Liver (tissue), 9 donors: Measurements from ENCODE around the gene PTRHD1. TPM values are rescaled to one million over a fixed set of nuclear protein-coding genes. Genes with fewer than 3 reads are reported as not detected.

Experiments
- DNase-seq: peaks from one replicate; pipeline ENCODE4 v3.0.0-alpha.2; 2017; ENCODE audit warnings: low spot score
- H3K27ac ChIP-seq, 2 donors: one replicate each; pipeline ENCODE4 v1.7.0; 2013; ENCODE audit warnings: inconsistent platforms in 2 of 2, low read length in 2 of 2, control low read depth in 1 of 2, low read depth in 1 of 2, mild to moderate bottlenecking in 1 of 2
- H3K27me3 ChIP-seq, 4 donors: one replicate each; pipeline versions ENCODE4 v1.6.1 to v1.7.0; 2013; ENCODE audit warnings: low read length in 3 of 4, inconsistent platforms in 1 of 4, mild to moderate bottlenecking in 1 of 4, moderate library complexity in 1 of 4; ENCODE audit not compliant: control insufficient read depth in 4 of 4, insufficient read depth in 4 of 4
- H3K36me3 ChIP-seq, 4 donors: one replicate each; pipeline versions ENCODE4 v1.6.1 to v1.7.0; 2013; ENCODE audit warnings: low read length in 3 of 4, mild to moderate bottlenecking in 3 of 4, low read depth in 1 of 4, moderate library complexity in 1 of 4; ENCODE audit not compliant: control insufficient read depth in 4 of 4, insufficient read depth in 3 of 4
- H3K4me1 ChIP-seq, 4 donors: one replicate each; pipeline versions ENCODE4 v1.6.1 to v1.7.0; 2013; ENCODE audit warnings: low read length in 3 of 4, mild to moderate bottlenecking in 3 of 4, moderate library complexity in 1 of 4; ENCODE audit not compliant: control insufficient read depth in 4 of 4, insufficient read depth in 4 of 4
- H3K4me3 ChIP-seq, 3 donors: one replicate each; pipeline versions ENCODE4 v1.6.1 to v1.7.0; 2013; ENCODE audit warnings: low read length in 3 of 3, control low read depth in 1 of 3, low read depth in 1 of 3, mild to moderate bottlenecking in 1 of 3
- H3K9ac ChIP-seq, 2 donors: one replicate each; pipeline ENCODE4 v1.7.0; 2013; ENCODE audit warnings: low read length in 2 of 2, mild to moderate bottlenecking in 2 of 2, moderate library complexity in 2 of 2, control low read depth in 1 of 2, low read depth in 1 of 2
- H3K9me3 ChIP-seq, 4 donors: one replicate each; pipeline versions ENCODE4 v1.6.1 to v1.7.0; 2013; ENCODE audit warnings: low read length in 3 of 4; ENCODE audit not compliant: control insufficient read depth in 4 of 4
- EGR1 ChIP-seq, 2 donors: IDR thresholded peaks; 2 replicates each; pipeline ENCODE4 v1.6.1; 2016 to 2018; ENCODE audit warnings: antibody characterized with exemption in 2 of 2, low read depth in 2 of 2
- FOXA1 ChIP-seq: IDR thresholded peaks from 2 replicates; pipeline ENCODE4 v1.6.1; 2016; ENCODE audit warnings: antibody characterized with exemption
- FOXA2 ChIP-seq: IDR thresholded peaks from 2 replicates; pipeline ENCODE4 v1.6.1; 2016; ENCODE audit warnings: antibody characterized with exemption
- GABPA ChIP-seq, 2 donors: IDR thresholded peaks in 1 of 2; conservative IDR thresholded peaks in 1 of 2; 2 replicates each; pipeline ENCODE4 v1.6.1; 2016; ENCODE audit warnings: antibody characterized with exemption in 2 of 2, mild to moderate bottlenecking in 1 of 2, moderate library complexity in 1 of 2
- HNF4A ChIP-seq, 2 donors: conservative IDR thresholded peaks; 2 replicates each; pipeline ENCODE4 v1.6.1; 2016; ENCODE audit warnings: antibody characterized with exemption in 2 of 2, mild to moderate bottlenecking in 2 of 2
- HNF4G ChIP-seq: IDR thresholded peaks from 2 replicates; pipeline ENCODE4 v1.6.1; 2016; ENCODE audit warnings: antibody characterized with exemption
- JUND ChIP-seq, 2 donors: IDR thresholded peaks; 2 replicates each; pipeline ENCODE4 v1.6.1; 2016; ENCODE audit warnings: antibody characterized with exemption in 2 of 2
- MAX ChIP-seq: IDR thresholded peaks from 2 replicates; pipeline ENCODE4 v1.6.1; 2016; ENCODE audit warnings: antibody characterized with exemption
- NR2F2 ChIP-seq: IDR thresholded peaks from 2 replicates; pipeline ENCODE4 v1.6.1; 2016; ENCODE audit warnings: antibody characterized with exemption
- RAD21 ChIP-seq, 2 donors: IDR thresholded peaks; 2 replicates each; pipeline ENCODE4 v1.6.1; 2016; ENCODE audit warnings: antibody characterized with exemption in 2 of 2, mild to moderate bottlenecking in 2 of 2
- SP1 ChIP-seq: IDR thresholded peaks from 2 replicates; pipeline ENCODE4 v1.6.1; 2018; ENCODE audit warnings: antibody characterized with exemption, mild to moderate bottlenecking
- TAF1 ChIP-seq: conservative IDR thresholded peaks from 2 replicates; pipeline ENCODE4 v1.6.1; 2016; ENCODE audit warnings: antibody characterized with exemption, mild to moderate bottlenecking
- YY1 ChIP-seq: IDR thresholded peaks from 2 replicates; pipeline ENCODE4 v1.6.1; 2016; ENCODE audit warnings: antibody characterized with exemption, mild to moderate bottlenecking
- WGBS: extraction: QIAGEN DNeasy Blood & Tissue Kit; methylation state at CpG from one replicate; pipeline ENCODE4 v1.1.7; 2013; 5-methylcytosine and 5-hydroxymethylcytosine counted together
- polyA plus RNA-seq, 2 donors: library from polyadenylated mRNA; stranded (reverse) in 1 of 2; unstranded in 1 of 2; fragments of 200-250 nt in 1 of 2; fragments of >200 nt in 1 of 2; fragmentation: Nextera tagmentation in 1 of 2; extraction: Ambion mirVana in 1 of 2; gene quantifications; one replicate each; pipeline versions ENCODE4 v1.2.1 to v1.2.3, GENCODE V29; 2013 to 2015
- total RNA-seq, 2 donors: library from RNA; depleted of rRNA; stranded (reverse); fragments of >200 nt; gene quantifications; one replicate each; pipeline ENCODE4 v1.2.3, GENCODE V29; 2014
- TF ChIP-seq, protein P1 (sequence below): IDR thresholded peaks from 2 replicates; pipeline ENCODE4 v1.6.1; 2016; ENCODE audit warnings: antibody characterized with exemption
- TF ChIP-seq, protein P2 (sequence below): IDR thresholded peaks from 2 replicates; pipeline ENCODE4 v1.6.1; 2016; ENCODE audit warnings: antibody characterized with exemption
- TF ChIP-seq, protein P3 (sequence below): fragments of 150-350 bp; IDR thresholded peaks from 2 replicates; pipeline ENCODE4 v1.5.1; 2017; ENCODE audit warnings: improper control_type of control experiment, low read depth, low read length; ENCODE audit not compliant: missing input control
- TF ChIP-seq, protein P4 (sequence below): IDR thresholded peaks from 2 replicates; pipeline ENCODE4 v1.6.1; 2016; ENCODE audit warnings: antibody characterized with exemption, mild to moderate bottlenecking
- donor health status: healthy.
- donor health status: healthy.
- donor health status: healthy.
- donor health status: healthy.
- donor health status: healthy.

Gene PTRHD1
- total and polyA plus RNA-seq, 4 donors: 9.9 to 50.9 (median 20.7) TPM

DNA sequence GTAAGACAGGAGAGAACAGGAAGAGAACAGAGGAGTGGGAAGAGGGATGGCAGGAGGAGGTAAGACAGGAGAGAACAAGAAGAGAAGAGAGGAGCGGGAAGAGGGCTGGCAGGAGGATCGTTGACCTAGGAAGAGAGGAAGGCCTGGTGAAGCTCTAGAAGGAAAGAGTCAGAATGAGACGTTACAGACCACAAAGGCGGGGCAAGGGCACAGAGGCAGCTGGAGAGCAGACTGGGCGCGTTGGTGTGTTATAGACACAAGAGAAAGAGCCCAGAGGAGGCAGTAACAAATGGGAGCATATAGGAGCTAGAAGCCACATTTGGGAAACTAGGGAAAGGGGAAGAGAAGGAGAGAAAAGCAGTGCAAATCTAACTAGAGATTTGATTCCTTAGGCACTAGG is 26.6 kb downstream of the PTRHD1 start:
- H3K9ac ChIP-seq: no peak overlapping the region

DNA sequence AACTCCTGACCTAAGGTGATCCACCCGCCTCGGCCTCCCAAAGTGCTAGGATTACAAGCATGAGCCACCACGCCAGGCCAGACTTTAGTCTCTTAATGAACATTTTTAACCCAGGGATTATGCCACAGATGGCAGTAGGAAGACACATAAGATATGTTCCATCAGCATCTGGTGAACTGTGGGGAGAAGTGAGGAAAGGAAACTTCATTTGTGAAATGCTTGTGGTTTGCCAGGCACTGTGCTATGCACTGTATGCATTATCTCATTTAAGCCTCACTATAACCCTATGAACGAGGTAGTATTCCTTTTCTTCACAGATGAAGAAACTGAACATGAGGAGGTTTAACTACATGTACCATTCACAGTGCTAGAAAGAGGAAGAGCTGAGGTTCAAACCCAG is 29.3 kb downstream of the PTRHD1 start:
- peaks cover 7 to 35% (median 24%) of the 10 kb centered on the region in 4 donors for H3K36me3 ChIP-seq
- no peak for DNase-seq
- no peak for TF ChIP-seq HNF4G

More for the DNA sequence above, 26.6 kb downstream of the PTRHD1 start:
- H3K27me3 ChIP-seq: no peaks in the 10 kb centered on the region
- WGBS: 84% methylated on average over 6 of the region's 6 CpGs
- no peak overlapping the region for H3K4me3 ChIP-seq
- no peak overlapping the region for H3K27ac ChIP-seq
- no peak for DNase-seq
- no peaks in the 10 kb centered on the region for H3K4me1 ChIP-seq
- H3K36me3 ChIP-seq: peaks cover 7 to 35% (median 22%) of the 10 kb centered on the region in 4 donors
- H3K9me3 ChIP-seq: no peaks in the 10 kb centered on the region
- TF ChIP-seq TAF1: no peak
- TF ChIP-seq HNF4G: no peak
- TF ChIP-seq, protein P1, sequence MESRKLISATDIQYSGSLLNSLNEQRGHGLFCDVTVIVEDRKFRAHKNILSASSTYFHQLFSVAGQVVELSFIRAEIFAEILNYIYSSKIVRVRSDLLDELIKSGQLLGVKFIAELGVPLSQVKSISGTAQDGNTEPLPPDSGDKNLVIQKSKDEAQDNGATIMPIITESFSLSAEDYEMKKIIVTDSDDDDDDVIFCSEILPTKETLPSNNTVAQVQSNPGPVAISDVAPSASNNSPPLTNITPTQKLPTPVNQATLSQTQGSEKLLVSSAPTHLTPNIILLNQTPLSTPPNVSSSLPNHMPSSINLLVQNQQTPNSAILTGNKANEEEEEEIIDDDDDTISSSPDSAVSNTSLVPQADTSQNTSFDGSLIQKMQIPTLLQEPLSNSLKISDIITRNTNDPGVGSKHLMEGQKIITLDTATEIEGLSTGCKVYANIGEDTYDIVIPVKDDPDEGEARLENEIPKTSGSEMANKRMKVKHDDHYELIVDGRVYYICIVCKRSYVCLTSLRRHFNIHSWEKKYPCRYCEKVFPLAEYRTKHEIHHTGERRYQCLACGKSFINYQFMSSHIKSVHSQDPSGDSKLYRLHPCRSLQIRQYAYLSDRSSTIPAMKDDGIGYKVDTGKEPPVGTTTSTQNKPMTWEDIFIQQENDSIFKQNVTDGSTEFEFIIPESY: no peak
- TF ChIP-seq RAD21 (IDR thresholded peaks at IDR 0.05): no peak
- TF ChIP-seq HNF4A (conservative IDR thresholded peaks at IDR 0.05): no peak

GRCh38 chr2:24762518-24762917 is 30.7 kb downstream of the PTRHD1 start:
- peaks cover 9 to 43% (median 27%) of the 10 kb centered on the region in 4 donors for H3K36me3 ChIP-seq
- no peak overlapping the region for H3K27ac ChIP-seq
- H3K4me3 ChIP-seq: no peak overlapping the region
- no peaks in the 10 kb centered on the region for H3K4me1 ChIP-seq
- no peak overlapping the region for H3K9ac ChIP-seq
- TF ChIP-seq, protein P2, sequence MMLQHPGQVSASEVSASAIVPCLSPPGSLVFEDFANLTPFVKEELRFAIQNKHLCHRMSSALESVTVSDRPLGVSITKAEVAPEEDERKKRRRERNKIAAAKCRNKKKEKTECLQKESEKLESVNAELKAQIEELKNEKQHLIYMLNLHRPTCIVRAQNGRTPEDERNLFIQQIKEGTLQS: no peak
- no peak for TF ChIP-seq EGR1 (IDR thresholded peaks at IDR 0.05; ENCODE audit: low read depth in 2 of 2)
- TF ChIP-seq FOXA2: no peak
- TF ChIP-seq, protein P3, sequence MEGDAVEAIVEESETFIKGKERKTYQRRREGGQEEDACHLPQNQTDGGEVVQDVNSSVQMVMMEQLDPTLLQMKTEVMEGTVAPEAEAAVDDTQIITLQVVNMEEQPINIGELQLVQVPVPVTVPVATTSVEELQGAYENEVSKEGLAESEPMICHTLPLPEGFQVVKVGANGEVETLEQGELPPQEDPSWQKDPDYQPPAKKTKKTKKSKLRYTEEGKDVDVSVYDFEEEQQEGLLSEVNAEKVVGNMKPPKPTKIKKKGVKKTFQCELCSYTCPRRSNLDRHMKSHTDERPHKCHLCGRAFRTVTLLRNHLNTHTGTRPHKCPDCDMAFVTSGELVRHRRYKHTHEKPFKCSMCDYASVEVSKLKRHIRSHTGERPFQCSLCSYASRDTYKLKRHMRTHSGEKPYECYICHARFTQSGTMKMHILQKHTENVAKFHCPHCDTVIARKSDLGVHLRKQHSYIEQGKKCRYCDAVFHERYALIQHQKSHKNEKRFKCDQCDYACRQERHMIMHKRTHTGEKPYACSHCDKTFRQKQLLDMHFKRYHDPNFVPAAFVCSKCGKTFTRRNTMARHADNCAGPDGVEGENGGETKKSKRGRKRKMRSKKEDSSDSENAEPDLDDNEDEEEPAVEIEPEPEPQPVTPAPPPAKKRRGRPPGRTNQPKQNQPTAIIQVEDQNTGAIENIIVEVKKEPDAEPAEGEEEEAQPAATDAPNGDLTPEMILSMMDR: no peak
- TF ChIP-seq NR2F2: no peak
- no peak for TF ChIP-seq RAD21 (IDR thresholded peaks at IDR 0.05)
- TF ChIP-seq, protein P4, sequence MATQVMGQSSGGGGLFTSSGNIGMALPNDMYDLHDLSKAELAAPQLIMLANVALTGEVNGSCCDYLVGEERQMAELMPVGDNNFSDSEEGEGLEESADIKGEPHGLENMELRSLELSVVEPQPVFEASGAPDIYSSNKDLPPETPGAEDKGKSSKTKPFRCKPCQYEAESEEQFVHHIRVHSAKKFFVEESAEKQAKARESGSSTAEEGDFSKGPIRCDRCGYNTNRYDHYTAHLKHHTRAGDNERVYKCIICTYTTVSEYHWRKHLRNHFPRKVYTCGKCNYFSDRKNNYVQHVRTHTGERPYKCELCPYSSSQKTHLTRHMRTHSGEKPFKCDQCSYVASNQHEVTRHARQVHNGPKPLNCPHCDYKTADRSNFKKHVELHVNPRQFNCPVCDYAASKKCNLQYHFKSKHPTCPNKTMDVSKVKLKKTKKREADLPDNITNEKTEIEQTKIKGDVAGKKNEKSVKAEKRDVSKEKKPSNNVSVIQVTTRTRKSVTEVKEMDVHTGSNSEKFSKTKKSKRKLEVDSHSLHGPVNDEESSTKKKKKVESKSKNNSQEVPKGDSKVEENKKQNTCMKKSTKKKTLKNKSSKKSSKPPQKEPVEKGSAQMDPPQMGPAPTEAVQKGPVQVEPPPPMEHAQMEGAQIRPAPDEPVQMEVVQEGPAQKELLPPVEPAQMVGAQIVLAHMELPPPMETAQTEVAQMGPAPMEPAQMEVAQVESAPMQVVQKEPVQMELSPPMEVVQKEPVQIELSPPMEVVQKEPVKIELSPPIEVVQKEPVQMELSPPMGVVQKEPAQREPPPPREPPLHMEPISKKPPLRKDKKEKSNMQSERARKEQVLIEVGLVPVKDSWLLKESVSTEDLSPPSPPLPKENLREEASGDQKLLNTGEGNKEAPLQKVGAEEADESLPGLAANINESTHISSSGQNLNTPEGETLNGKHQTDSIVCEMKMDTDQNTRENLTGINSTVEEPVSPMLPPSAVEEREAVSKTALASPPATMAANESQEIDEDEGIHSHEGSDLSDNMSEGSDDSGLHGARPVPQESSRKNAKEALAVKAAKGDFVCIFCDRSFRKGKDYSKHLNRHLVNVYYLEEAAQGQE: no peak
- no peak for TF ChIP-seq TAF1
- TF ChIP-seq SP1: no peak
- no peak for TF ChIP-seq JUND (IDR thresholded peaks at IDR 0.05)
- no peak for TF ChIP-seq HNF4A (conservative IDR thresholded peaks at IDR 0.05)
- no peak for TF ChIP-seq HNF4G
- TF ChIP-seq MAX: no peak
- TF ChIP-seq YY1: no peak
- no peak for TF ChIP-seq GABPA (IDR thresholded peaks at IDR 0.05 in 1 of 2, conservative IDR thresholded peaks at IDR 0.05 in 1 of 2)
- no peak for TF ChIP-seq FOXA1
- 88% methylated on average over 2 of the region's 2 CpGs for WGBS
- DNase-seq: no peak
- no peaks in the 10 kb centered on the region for H3K9me3 ChIP-seq
- H3K27me3 ChIP-seq: no peaks in the 10 kb centered on the region

More for the DNA sequence above, 29.3 kb downstream of the PTRHD1 start:
- no peak overlapping the region for H3K9ac ChIP-seq
- H3K4me1 ChIP-seq: no peaks in the 10 kb centered on the region
- H3K27me3 ChIP-seq: no peaks in the 10 kb centered on the region
- H3K9me3 ChIP-seq: no peaks in the 10 kb centered on the region
- no peak overlapping the region for H3K4me3 ChIP-seq
- no peak overlapping the region for H3K27ac ChIP-seq
- WGBS: 98% methylated on average over 4 of the region's 4 CpGs
